ENCODE data around the gene GMPR.

GRCh38 chr6:16239798-16240123, 1.4 kb downstream of the GMPR start:
- TF ChIP-seq CTCF (IDR thresholded peaks at IDR 0.05) (no peak), POLR2A (IDR thresholded peaks at IDR 0.05) (peak in 1 of 4 donors; percentile 7)
